Left hindlimb (tissue), 1 donor: Measurements from ENCODE around the gene ME3.
"Not testable (repeated sequence)": the region's sequence is repeated elsewhere in the genome, so short reads cannot be mapped to it uniquely, and the experiment has no call there.

ENCODE experiments used
- DNase-seq: peaks from one replicate; pipeline ENCODE4 v3.0.0-alpha.2; 2018

The ME3 gene

GRCh38 chr11:86551288-86552092, 120.9 kb downstream of the ME3 start:
- no peak for DNase-seq

- DNase-seq = no peak
Observed at GRCh38 chr11:86550757-86551156, 121.7 kb downstream of the ME3 start.

DNA sequence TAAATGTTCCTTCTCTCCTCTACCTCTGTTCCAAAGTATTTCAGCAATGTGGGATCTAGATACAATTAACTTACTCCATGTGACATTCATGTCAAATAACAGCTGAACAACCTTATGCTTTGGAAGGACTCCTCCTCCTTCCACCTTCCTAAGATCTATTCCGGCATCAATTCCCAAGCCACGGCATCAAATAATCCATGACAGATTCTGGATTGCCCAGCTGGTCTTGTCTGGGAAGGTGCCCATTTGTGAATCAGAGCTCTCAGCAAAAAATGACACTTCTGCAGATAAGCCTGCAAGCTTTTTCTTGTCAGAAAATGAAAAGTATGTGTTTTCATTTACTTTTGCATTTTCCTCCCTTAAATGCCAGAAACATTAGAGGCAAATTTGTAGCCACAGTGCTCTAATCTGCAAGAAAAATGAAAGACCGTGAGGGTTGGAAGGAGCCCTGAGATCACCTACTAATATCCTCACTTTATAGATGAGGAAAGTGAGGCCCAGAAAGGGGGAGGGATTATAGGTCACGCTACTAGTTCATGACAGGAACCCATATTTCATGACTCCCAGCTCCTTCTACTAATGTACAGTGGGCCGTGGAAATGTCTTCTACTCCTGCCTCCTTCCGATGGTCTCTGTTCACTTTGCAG, 124.0 kb downstream of the ME3 start:
- DNase-seq = no peak

DNA sequence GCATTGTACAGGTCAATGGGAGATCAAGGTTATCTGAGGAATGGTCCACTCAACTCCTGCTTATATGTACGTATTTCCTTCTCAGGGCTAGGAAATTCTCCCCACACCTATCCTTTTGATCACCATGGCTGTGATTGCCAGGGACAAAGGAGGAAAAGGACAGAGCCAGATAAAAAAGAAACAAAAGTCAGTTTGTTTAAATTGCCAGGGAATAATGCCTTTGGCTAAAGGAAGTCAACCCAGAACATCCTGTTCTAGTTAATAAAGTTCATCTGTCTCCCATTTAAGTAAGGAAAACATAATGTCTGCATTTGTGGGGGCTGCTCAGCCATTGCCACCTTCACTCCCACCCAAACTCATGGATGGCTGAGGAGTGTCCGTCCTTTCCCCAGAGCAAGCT, 124.7 kb downstream of the ME3 start:
- DNase-seq = no peak

DNA sequence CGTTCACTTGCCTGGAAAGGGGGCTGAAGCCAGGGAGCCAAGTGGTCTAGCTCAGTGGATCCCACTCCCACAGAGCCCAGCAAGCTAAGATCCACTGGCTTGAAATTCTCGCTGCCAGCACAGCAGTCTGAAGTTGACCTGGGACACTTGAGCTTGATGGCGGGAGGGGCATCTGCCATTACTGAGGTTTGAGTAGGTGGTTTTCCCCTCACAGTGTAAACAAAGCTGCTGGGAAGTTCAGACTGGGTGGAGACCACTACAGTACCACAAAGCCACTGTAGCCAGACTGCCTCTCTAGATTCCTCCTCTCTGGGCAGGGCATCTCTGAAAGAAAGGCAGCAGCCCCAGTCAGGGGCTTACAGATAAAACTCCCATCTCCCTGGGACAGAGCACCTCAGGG, 131.1 kb downstream of the ME3 start:
- not testable (repeated sequence) for DNase-seq

DNA sequence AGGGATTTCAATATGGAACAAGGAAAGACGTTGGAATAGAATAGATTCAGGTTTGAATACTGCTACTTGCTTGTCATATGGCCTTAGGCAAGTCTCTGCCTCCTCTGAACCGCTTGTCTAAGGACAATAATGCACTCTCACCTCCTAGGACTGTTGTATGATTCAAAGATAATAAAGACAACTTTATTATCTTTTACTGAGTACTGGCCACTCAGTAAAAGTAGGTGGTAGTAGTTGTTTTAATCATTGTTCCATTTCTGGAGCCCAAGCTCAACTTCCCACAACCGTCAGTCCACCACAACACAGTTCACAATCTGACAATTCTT, 134.2 kb downstream of the ME3 start:
- no peak for DNase-seq

DNA sequence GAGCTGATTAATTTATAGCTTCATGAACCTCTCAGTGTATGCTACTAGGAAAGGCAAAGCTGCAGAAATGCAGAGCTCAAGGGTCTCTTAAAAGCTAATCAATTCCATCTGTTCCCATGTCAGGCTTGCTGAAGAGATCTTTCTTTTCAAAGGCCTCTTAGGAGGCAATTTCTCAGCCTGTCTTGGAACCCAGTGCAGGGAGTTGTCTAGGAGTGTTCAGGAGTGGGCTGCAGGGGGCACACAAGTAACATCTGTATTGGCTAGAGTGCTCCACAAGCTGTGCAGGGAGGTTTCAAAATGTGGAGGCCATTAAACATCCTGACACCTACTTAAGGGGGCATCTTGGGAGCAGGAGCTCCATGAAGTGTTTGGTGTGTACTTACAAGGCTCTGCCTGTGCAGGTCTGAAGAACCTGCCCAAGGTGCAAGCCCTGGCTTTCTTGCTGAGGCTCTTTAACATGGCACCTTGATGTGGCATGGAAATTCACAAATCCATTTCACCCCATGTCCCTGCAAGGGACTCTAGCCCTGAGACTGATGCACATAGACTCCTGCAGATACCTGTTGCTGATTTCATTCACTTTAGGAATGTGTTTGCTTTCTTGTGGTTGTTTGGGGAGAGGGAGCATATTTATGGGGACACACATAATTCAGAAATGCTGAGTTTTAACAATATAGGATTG, 134.7 kb downstream of the ME3 start:
- no peak for DNase-seq

- DNase-seq = no peak
Observed at GRCh38 chr11:86535773-86536172, 136.6 kb downstream of the ME3 start.

DNA sequence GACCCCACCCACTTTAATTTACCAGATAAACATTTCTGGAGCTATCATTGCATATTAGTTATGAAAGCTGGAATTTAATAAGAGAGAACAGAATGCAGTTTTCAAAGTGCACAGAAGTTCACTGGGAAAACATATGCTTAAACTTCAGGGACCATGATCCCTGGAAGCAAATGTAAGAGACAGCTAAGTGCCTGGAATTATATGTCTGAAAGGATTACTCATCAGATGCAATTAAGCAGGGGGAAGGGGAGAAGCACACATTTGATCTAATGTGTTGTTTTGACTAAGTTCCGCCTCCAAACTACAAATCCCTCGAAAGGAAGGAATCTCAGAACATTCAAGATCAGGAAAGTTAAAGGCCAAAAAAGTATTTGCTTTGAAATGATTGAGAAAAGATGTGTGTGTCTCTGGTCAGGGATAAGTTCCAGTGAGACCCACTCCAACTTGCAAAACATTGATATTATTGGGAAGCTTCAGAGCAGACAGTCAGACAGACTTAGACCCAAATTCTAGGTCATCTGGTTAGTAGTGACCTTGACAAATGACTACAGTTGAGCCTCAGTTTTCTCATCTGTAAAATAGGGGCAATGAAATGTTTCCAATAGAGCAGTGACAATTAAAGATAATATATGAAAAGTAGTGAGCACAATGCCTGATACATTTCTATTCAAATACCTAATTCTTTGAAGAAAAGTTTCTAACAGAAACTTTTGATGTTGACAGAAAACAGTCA, 147.6 kb downstream of the ME3 start:
- no peak for DNase-seq

GRCh38 chr11:86523738-86524619, 148.4 kb downstream of the ME3 start:
- no peak for DNase-seq

DNA sequence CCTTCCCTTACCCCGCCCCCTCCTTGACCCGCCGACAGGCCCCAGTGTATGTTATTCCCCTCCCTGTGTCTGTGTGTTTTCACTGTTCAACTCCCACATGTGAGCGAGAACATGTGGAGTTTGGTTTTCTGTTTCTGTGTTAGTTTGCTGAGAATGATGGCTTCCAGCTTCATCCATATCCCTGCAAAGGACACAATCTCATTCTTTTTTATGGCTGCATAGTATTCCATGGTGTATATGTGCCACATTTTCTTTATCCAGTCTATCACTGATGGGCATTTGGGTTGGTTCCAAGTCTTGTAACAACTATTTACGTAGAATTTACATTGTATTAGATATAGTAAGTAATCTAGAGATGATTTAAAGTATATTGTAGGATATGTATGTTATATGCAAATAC, 149.9 kb downstream of the ME3 start:
- not testable (repeated sequence) for DNase-seq

GRCh38 chr11:86519064-86519911, 153.1 kb downstream of the ME3 start:
- DNase-seq = no peak

- DNase-seq = no peak
Observed at GRCh38 chr11:86518211-86518610, 154.2 kb downstream of the ME3 start.

- DNase-seq = no peak
Observed at GRCh38 chr11:86517557-86517956, 154.9 kb downstream of the ME3 start.

GRCh38 chr11:86515297-86516094, 156.9 kb downstream of the ME3 start:
- DNase-seq = no peak

GRCh38 chr11:86514453-86514852, 158.0 kb downstream of the ME3 start:
- no peak for DNase-seq

DNA sequence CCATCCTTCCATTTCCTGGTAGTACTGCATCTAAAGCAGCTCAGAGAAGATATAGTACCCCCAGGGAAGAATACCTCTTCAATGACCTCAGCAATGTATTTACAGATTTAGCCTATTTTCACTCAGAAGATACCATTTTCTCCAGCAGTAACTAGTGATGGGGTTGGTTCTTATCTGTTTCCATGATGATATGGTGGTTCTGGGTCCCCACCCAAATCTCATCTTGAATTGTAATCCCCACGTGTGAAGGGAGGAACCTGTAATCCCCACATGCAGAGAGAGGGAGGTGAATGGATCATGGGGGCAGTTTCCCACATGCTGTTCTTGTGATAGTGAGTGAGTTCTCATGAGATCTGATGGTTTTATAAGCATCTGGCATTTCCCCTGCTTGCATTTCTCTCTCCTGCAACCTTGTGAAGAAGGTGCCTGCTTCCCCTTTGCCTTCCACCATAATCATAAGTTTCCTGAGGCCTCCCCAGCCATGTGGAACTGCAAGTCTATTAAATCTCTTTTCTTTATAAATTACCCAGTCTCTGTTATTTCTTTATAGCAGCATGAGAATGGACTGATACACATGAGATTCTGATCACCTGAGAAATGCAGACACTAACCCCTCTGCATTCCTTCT, 158.6 kb downstream of the ME3 start:
- DNase-seq = no peak

DNA sequence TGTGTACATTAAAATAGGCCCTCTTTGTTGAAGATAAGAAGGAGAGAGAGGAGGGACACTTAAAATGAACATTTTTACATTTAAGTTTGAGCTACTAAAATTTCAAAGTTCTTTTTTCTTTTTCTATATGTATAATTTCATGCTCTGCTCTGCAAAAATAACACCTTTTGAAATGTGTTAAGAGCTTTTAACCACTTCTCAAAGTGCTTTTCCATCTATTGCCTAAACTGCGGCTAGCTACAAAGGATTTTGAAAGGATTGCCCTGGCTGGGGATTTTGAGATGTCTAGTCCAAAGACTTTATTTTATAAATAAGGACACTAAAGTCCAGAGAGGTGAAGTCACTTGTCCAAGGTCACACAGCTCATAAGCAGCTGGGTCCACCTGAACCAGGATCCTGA, 159.3 kb downstream of the ME3 start:
- DNase-seq = no peak

- no peak for DNase-seq
Observed at GRCh38 chr11:86511086-86511551, 161.3 kb downstream of the ME3 start.

GRCh38 chr11:86510674-86511073, 161.7 kb downstream of the ME3 start:
- no peak for DNase-seq
